Measurements from ENCODE around the gene EFNA1. TPM values are rescaled to one million over a fixed set of nuclear protein-coding genes. Genes with fewer than 3 reads are reported as not detected.
"Not testable (repeated sequence)": the region's sequence is repeated elsewhere in the genome, so short reads cannot be mapped to it uniquely, and the experiment has no call there.

The EFNA1 gene
- total RNA-seq, 1 experiment from 2014 or later: 4.9 TPM

GRCh38 chr1:155137154-155137949 lies 9.7 kb downstream of the EFNA1 start:
- no peak overlapping the region for H3K4me3 ChIP-seq (ENCODE audit: insufficient read depth, low read depth, low read length)
- no peak for DNase-seq
- H3K27me3 ChIP-seq (ENCODE audit: control insufficient read depth, insufficient read depth, low read length): no peaks in the 10 kb centered on the region
- peaks cover 2% of the 10 kb centered on the region; the same call in 1 of the 2 replicates for H3K36me3 ChIP-seq (replicated peaks; ENCODE audit: control insufficient read depth, insufficient read depth, low read length)

DNA sequence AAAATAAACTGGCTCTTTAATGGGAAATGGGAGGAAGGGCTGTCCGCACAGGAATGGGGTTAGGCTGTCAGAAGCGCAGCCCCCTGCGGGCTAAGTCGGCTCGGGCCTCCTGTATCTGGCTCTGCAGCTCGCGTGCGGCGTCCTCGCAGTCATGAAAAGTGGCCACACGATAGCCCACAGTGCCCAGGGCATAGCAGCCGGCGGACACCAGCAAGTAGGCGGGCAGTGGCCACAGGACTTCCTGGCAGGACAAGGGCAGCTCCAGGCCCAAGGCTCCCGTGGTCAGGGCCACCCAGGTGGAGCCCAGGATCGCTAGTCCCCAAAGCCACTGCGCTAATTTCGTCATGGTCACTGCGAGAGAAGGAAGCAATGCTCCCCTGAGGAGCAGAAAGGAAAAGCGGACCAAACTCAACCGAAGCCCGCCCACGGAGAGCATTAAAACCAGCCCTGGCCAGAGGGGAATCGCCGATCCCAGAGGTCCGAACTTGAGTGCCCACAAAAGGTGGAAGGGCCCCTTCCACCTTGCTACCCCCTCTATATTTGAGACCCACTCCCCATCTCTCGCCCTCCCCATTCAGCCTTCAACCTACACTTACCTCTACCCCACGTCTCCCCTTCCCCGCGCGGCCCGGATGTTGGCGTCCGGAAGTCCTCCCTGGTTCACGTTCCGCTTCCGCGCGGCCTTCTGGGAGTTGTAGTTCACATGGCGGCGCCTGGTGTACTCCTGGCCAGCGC lies 12.4 kb downstream of the EFNA1 start, which contains the start of gene DPM3:
TSS of gene DPM3 (minus strand) at position 637 of the 735 bp plus-strand sequence. CDS start at position 346, 291 bp downstream.
- peak; percentile 91 for DNase-seq
- Histone ChIP-seq H3K27me3 (ENCODE audit: control insufficient read depth, insufficient read depth, low read length) (no peaks in the 10 kb centered on the region), H3K36me3 (replicated peaks; ENCODE audit: control insufficient read depth, insufficient read depth, low read length) (peaks cover 2% of the 10 kb centered on the region; the same call in 1 of the 2 replicates), H3K4me3 (ENCODE audit: insufficient read depth, low read depth, low read length) (peak within 1 kb of the TSS; percentile 97)

DNA sequence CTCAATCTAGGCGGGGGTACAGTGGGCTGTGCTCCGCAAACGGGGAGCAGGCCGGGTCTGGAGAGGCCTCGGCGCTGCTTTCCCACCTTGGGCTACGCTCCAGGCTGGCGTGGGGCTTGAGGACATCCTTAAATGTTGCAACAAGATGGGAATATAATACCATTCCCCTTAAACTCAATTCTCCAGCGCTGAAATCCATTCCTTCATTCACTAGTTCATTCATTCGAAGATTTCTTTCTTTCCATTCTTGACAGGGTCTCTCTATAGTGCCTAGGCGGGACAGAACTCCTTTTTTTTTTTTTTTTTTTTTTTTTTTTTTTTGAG lies 12.9 kb downstream of the EFNA1 start:
- peaks cover 2% of the 10 kb centered on the region; the same call in 1 of the 2 replicates for H3K36me3 ChIP-seq (replicated peaks; ENCODE audit: control insufficient read depth, insufficient read depth, low read length)
- DNase-seq: no peak
- H3K27me3 ChIP-seq (ENCODE audit: control insufficient read depth, insufficient read depth, low read length): no peaks in the 10 kb centered on the region
- H3K4me3 ChIP-seq (ENCODE audit: insufficient read depth, low read depth, low read length): peak overlapping the region; percentile 97

GRCh38 chr1:155141749-155142148 lies 14.1 kb downstream of the EFNA1 start:
- Histone ChIP-seq H3K4me3 (ENCODE audit: insufficient read depth, low read depth, low read length) (no peak overlapping the region), H3K27me3 (ENCODE audit: control insufficient read depth, insufficient read depth, low read length) (no peaks in the 10 kb centered on the region), H3K36me3 (replicated peaks; ENCODE audit: control insufficient read depth, insufficient read depth, low read length) (peaks cover 2% of the 10 kb centered on the region; the same call in 1 of the 2 replicates)
- no peak for DNase-seq

DNA sequence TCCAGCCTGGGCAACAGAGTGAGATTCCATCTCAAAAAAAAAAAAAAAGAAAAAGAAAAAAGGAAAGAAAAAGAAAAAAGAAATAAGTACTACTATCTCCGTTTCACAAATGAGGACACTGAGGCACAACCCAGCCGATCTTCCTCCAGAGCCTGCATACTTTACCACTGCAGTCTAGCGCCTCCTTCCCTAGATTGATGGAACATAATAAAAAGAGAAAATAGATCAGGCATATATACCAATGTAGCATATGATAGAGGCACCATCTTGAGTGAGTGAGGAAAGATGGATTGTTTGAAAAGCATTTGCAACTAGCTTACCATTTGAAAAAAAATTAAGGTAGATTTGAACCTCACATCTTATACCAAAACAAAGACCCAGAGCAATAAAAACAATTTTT lies 17.8 kb downstream of the EFNA1 start:
- Histone ChIP-seq H3K27me3 (ENCODE audit: control insufficient read depth, insufficient read depth, low read length) (no peaks in the 10 kb centered on the region), H3K4me3 (ENCODE audit: insufficient read depth, low read depth, low read length) (no peak overlapping the region), H3K36me3 (replicated peaks; ENCODE audit: control insufficient read depth, insufficient read depth, low read length) (no peaks in the 10 kb centered on the region)
- DNase-seq: peak; percentile 24

GRCh38 chr1:155155996-155156643 lies 28.4 kb downstream of the EFNA1 start:
- H3K27me3 ChIP-seq (ENCODE audit: control insufficient read depth, insufficient read depth, low read length); H3K36me3 ChIP-seq (replicated peaks; ENCODE audit: control insufficient read depth, insufficient read depth, low read length); DNase-seq; H3K4me3 ChIP-seq (ENCODE audit: insufficient read depth, low read depth, low read length): not testable (repeated sequence)

GRCh38 chr1:155158991-155159390 lies 31.3 kb downstream of the EFNA1 start:
- Histone ChIP-seq H3K36me3 (replicated peaks; ENCODE audit: control insufficient read depth, insufficient read depth, low read length) (no peaks in the 10 kb centered on the region), H3K4me3 (ENCODE audit: insufficient read depth, low read depth, low read length) (no peak overlapping the region), H3K27me3 (ENCODE audit: control insufficient read depth, insufficient read depth, low read length) (no peaks in the 10 kb centered on the region)
- DNase-seq: no peak

DNA sequence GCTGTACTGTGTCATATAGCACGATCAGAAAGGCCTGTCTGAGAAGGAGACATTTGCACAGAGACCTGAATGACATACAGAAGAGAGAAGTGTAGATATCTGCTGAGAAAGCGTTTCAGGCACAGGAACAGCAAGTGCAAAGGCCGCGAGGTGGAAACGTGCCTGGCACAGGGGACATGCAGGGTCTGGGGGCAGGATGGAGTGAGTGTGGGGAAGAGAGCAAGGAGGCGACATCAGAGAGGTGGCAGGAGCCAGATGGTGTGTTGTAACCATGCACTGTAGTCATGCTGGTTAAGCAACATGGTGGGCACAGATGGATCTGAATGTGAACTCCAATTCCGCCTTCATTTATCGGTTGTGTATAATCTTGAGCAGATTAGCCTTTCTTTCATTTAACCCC lies 32.5 kb downstream of the EFNA1 start:
- Histone ChIP-seq H3K36me3 (replicated peaks; ENCODE audit: control insufficient read depth, insufficient read depth, low read length) (no peaks in the 10 kb centered on the region), H3K27me3 (ENCODE audit: control insufficient read depth, insufficient read depth, low read length) (no peaks in the 10 kb centered on the region), H3K4me3 (ENCODE audit: insufficient read depth, low read depth, low read length) (no peak overlapping the region)
- no peak for DNase-seq

DNA sequence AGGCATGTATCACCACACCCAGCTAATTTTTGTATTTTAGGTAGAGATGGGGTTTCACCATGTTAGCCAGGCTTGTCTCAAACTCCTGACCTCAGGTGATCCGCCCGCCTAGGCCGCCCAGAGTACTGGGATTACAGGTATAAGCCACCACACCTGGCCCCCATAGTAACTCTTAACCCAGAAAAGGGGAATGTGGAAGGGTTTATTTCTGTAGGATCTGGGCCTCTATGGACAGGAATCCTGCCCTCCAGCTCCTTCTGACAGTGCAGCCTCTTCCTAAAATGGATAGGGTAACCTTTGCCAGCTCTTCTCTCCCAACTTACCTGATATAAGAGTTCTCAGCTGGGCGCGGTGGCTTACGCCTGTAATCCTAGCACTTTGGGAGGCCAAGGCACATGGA lies 35.0 kb downstream of the EFNA1 start:
- H3K27me3 ChIP-seq (ENCODE audit: control insufficient read depth, insufficient read depth, low read length); DNase-seq; H3K4me3 ChIP-seq (ENCODE audit: insufficient read depth, low read depth, low read length); H3K36me3 ChIP-seq (replicated peaks; ENCODE audit: control insufficient read depth, insufficient read depth, low read length): not testable (repeated sequence)

GRCh38 chr1:155163785-155164184 lies 36.1 kb downstream of the EFNA1 start:
- H3K4me3 ChIP-seq (ENCODE audit: insufficient read depth, low read depth, low read length); H3K27me3 ChIP-seq (ENCODE audit: control insufficient read depth, insufficient read depth, low read length); H3K36me3 ChIP-seq (replicated peaks; ENCODE audit: control insufficient read depth, insufficient read depth, low read length); DNase-seq: not testable (repeated sequence)

DNA sequence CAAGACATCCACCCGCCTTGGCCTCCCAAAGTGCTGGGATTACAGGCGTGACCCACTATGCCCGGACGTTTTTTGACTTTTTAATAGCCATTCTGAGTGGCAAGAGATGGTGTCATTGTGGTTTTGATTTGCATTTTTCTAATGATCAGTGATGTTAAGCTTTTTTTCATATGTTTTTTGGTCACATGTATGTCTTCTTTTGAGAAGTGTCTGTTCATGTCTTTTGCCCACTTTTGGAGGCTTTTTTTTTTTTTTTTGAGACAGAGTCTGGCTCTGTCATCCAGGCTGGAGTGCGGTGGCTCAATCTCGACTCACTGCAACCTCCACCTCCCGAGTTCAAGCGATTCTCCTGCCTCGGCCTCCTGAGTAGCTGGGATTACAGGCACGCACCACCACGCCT lies 36.9 kb downstream of the EFNA1 start:
- H3K36me3 ChIP-seq (replicated peaks; ENCODE audit: control insufficient read depth, insufficient read depth, low read length); H3K4me3 ChIP-seq (ENCODE audit: insufficient read depth, low read depth, low read length); DNase-seq; H3K27me3 ChIP-seq (ENCODE audit: control insufficient read depth, insufficient read depth, low read length): not testable (repeated sequence)

GRCh38 chr1:155166051-155166470 lies 38.4 kb downstream of the EFNA1 start:
- DNase-seq: peak; percentile 67
- Histone ChIP-seq H3K4me3 (ENCODE audit: insufficient read depth, low read depth, low read length) (peak overlapping the region; percentile 24; the same call in 1 of the 2 replicates), H3K27me3 (ENCODE audit: control insufficient read depth, insufficient read depth, low read length) (no peaks in the 10 kb centered on the region; the same call in 1 of the 2 replicates), H3K36me3 (replicated peaks; ENCODE audit: control insufficient read depth, insufficient read depth, low read length) (peaks cover 2% of the 10 kb centered on the region)

GRCh38 chr1:155166471-155167165 lies 38.9 kb downstream of the EFNA1 start:
- Histone ChIP-seq H3K27me3 (ENCODE audit: control insufficient read depth, insufficient read depth, low read length) (no peaks in the 10 kb centered on the region; the same call in 1 of the 2 replicates), H3K4me3 (ENCODE audit: insufficient read depth, low read depth, low read length) (peak overlapping the region; percentile 24), H3K36me3 (replicated peaks; ENCODE audit: control insufficient read depth, insufficient read depth, low read length) (peaks cover 2% of the 10 kb centered on the region)
- peak; percentile 81 for DNase-seq
